Stimulated activated CD4-positive, alpha-beta T cell treated with anti-CD3 and anti-CD28 coated beads, Interleukin-1b, Interleukin-23, amount 100 ng/mL, for 24 hours (primary cell): ENCODE data around the gene SLC30A2.
"Not testable (repeated sequence)": the region's sequence is repeated elsewhere in the genome, so short reads cannot be mapped to it uniquely, and the experiment has no call there.

Experiments used
- DNase-seq, 4 experiments: peaks; one replicate each; pipeline ENCODE4 v3.0.0-alpha.2; 2020; ENCODE audit warnings: low read depth in 4 of 4, low spot score in 1 of 4

Gene SLC30A2, protein sequence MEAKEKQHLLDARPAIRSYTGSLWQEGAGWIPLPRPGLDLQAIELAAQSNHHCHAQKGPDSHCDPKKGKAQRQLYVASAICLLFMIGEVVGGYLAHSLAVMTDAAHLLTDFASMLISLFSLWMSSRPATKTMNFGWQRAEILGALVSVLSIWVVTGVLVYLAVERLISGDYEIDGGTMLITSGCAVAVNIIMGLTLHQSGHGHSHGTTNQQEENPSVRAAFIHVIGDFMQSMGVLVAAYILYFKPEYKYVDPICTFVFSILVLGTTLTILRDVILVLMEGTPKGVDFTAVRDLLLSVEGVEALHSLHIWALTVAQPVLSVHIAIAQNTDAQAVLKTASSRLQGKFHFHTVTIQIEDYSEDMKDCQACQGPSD

DNA sequence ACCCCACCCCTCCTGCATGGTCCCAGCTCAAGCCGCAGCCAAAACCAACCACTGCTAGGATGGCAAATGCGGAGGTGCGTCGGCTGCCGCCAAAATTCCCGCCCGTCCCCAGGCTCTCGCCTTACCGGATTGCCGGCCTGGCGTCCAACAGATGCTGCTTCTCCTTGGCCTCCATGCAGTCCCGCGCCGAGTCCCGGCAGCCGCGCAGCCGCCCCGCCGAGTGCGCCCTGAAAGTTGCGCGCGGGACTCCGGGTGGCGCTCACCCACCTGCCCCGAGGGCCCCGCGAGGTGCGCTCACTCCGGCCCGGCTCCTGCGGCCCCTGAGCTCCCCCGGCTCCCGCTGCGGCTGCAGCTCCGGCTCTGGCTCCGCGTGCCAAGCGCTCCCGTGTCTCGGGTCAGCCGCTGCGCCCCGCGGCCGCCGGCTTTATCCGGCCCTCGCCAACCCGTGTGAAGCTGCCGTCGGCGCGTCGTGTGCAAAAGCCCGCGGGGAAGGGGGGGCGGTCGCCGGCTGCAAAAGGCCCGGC, at the start of gene SLC30A2:
TSS of gene SLC30A2 (minus strand) at position 397 of the 524 bp plus-strand sequence. CDS start at position 175, 222 bp downstream.
- DNase-seq: no peak

DNA sequence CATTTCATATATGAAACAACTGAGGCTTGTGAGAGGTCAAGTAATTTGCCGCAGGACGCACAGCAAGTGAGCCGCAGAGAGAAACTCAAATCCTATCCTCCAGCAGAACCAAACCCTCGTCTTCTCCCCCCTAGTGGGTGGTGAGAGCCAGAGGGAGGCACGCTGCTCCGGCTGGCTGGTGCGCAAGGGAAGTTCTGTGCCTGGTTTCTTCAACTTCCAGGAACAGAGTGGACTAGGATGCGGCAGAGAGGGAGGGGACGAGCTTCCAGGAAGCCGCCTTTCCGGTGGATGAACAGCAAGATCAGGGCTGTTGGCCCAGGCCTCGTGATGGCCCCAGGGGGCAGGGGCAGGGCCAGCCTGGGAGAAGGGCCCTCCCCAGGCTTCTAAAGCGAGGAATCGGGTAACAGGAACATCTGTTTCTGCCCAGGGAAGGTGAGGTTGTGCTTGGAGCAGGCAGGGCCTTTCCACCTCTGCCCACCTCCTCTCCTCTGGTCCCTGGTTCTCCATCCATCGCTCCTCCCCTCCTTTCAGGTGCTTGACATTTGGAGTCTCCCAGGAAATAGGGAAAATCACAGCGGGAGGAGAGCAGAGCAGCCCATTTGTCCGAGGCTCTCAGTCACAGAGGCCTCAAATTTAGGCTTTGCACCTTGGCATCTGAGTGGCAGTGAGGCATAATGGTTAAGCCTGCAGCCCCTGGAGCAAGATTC, 48.9 kb upstream of the SLC30A2 start:
- DNase-seq: no peak

DNA sequence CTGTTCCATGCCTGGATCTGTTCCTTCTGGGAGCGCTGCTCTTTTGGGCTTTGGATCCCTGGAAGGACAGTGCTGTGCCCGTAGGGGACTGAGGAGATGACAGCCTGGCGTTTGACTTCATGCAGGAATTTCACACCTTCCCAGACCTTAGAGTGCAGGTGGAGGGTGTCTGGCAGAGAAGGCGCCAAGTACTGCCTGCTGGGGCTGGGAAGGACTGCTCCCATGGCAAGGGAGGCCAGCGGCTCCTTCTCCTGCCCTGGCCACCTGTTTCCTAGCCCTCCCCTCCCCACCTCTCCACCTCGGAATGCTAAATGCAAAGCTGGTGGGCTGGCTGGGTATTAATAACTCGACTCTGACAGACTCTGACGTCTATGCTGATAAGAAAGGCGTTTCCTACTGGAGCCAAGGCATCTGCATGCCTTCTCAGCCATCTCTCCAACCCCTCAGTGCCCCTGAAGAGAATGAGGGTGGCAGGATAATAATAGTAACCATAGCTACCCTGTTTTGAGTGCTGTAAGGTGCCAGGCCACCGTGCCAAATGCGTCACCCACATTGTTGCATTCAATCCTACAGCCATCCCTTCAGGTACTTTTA, 48.3 kb upstream of the SLC30A2 start:
- no peak for DNase-seq

DNA sequence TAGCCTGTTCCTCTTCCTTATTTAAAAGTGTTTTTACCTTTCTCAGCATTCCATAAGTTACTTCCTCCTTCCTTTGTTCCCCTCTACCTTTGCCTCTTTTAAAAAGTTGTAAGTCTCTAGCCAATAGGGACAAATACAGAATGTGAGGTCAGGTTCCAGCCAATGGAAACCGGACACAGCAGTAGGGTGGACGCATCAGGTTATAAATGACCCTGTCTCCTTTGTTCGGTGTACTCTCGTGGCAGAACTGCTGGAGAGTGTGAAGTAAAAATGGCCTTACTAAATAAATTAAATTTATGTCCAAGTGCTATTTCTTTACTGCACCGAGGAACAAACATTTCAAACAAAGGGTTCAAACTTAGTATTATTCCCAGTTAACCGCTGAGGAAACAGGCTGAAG, 47.7 kb upstream of the SLC30A2 start:
- not testable (repeated sequence) for DNase-seq

DNA sequence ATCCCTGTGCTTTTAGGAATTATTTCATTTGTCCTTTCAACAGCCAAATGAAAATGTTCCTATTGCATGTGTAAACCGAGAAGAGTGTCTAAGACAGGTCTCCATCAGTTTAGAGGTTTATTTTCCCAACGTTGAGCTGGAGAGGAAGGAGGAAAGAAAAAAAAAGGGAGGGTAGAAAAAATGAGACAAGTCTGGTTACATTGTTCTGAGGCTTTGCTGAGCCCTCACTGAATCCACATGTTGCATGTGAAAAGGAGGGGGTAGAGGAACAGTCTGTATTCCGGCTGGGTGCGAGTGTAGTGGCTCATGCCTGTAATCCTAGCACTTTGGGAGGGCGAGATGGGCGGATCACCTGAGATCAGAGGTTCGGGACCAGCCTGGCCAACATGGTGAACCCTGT, 46.5 kb upstream of the SLC30A2 start:
- DNase-seq: no peak

DNA sequence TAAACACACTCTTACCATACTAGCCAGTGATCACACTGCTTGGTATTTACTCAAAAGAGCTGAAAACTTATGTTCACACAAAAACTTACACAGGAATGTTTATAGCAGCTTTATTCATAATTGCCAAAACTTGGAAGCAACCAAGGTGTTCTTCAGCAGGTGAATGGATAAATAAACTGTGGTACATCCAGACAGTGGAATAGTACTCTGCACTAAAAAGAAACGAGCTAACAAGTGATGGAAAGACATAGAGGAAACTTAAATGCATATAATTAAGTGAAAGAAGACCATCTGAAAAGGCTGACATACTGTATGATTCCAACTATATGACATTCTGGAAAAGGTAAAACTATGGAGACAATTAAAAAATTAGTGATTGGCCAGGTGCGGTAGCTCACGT, 45.0 kb upstream of the SLC30A2 start:
- no peak for DNase-seq

DNA sequence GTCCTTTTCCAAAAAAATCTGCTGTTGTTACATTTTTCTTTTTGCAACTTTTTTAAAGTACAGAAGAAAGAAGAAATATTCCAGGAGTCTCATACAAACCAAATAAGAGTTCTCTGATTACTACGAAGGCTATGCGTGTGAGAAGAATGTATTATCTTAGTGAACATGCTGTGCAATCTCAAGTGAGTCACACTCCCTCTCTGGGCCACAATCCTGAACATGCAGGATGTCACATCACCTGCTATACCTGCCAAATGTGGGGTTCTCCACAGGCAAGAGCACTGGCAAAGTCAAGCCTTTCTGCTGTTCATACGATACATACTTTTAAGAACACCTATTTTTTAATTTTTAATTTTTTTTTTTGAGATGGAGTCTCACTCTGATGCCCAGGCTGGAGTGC, 43.2 kb upstream of the SLC30A2 start:
- no peak for DNase-seq

DNA sequence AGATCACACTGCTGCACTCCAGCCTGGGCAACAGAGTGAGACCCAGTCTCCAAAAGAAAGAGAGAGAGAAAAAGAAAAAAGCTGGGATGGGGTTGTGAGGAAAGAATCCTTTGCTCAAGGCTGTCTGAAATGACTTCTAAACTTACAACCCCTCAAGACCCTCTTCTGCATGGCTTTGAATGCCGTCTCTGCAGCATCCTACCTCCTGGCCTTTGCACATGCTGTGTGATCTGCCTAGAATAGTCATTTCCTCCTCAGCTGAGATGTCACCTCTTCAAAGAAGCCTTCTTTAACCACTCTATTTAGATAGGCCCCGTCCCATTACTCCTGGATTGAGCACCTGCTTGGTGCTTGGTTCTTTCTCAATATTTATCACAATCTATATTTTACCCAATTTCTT, 38.9 kb upstream of the SLC30A2 start:
- no peak for DNase-seq

DNA sequence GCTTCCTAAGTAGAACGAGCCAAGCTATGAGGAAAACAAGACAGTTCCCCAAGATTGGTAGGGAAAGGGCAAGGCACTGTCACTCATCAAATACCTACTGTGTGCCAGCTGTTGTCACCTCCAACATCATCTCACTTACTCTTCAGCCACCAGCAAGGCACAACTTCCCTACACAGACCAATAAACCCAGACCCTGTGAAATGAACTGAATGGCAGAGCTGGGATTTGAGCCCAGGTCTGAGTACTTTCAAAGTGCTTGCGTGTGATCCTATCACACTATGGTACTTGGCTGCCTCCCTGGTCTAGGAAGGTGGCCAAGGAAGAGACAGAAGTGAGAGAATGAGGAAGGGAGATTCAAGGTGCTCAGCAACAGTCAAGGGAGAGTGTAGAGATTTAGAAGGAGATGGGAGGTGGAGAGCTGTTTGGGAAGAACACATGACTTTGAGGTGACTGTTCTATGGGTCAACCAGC, 38.2 kb upstream of the SLC30A2 start:
- no peak for DNase-seq

DNA sequence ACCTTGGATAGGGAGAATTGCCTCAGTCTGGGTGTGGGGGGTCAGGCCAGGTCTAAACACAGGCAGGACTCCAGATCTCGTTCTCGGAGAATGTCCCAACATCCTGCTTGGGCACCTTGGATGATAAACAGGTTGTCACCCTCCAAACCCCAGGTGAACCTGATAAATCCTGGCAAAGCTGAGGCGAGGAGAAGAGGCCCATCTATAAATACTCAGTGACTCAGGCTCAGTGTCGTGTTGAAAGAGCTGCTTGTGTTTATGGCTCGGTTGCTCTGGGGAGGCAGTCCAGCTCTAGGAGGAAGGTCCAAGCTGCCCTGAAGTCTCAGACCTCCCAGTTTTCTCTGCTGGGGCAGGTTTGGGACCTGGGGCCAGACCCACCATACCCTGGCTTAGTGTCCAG, 37.3 kb upstream of the SLC30A2 start:
- no peak for DNase-seq

DNA sequence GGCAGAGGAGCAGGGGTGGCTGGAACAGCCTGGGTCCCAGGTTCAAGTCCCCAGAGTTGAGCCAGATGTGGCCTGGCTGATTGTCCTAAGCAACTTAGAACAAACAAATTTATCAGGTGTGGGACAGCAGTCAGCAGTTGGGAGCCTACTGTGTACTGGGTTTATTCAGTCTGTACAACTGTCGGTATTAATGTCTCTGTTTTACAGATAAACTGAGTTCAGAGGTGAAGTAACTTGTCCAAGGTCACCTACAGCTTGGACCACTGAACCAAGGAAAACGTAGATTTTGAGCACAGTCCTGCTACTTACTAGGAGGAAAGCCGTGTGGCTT, 36.1 kb upstream of the SLC30A2 start:
- no peak for DNase-seq

DNA sequence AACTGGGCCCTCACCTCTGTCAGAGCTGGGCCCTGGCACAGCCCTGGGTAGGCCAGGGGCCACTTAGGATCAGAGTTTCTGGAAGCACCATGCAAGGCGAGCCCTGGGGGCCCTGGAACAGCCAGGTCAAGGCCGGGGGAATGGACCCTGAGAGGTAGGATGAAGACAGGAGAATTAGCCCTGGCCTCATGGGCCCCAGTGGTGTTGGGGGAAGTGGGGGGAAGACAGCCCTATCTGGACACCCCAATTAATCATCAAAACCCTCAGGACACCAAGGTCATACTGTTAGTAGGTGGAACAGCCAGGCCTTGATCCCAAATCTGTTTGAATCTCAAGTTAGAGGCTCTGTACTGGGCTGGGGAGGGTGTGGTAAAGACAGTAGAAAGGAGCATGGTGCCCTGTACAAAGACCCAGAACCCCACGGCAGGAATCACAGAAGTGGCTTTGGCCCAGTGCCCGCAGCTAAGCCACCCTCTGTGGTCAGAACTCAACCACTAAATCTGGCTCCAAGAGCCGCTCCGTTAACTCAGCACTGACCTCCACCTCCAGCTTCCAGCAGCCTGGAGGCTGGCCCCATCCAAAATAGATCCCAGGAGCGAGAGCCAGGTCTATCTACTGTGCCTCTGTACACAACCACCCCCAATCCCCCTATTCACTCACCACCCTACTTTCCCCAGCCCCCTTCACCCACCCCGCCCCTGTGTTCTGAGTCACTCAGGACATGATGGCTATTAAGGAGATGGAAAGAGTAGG, 35.5 kb upstream of the SLC30A2 start:
- DNase-seq: no peak

DNA sequence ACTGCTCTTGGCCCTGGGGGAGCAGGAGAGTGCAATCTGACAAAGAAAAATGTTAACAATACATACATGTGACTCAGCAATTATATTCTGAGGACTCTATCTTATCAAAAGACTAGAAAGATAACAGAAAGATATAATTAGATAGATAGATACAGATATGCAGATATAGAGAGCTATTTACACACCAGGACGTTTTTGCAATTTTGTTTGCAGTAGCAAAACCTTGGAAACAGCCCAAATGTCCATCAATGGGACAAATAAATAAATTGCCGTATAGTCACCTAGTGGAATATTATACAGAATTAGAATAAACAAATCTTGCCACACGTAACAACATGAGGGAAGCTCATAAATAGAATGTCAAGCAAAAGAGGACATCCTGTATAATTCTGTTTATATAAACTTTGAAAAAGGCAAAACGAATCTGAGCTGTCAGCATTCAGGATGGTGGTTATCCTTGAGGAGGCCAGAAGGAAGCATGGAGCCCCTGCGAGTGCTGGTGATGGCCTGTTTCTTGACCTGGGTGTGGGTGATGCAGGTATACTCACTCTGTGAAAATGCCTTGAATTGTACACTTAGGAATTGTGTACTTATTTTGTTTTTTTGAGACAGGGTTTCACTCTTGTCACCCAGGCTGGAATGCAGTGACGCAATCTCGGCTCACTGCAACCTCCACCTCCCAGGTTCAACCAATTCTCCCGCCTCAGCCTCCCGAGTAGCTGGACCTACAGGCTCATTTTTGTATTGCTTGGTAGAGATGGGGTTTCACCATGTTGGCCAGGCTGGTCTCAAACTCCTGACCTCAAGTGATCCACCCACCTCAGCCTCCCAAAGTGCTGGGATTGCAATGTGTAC, 34.3 kb upstream of the SLC30A2 start:
- DNase-seq: no peak

DNA sequence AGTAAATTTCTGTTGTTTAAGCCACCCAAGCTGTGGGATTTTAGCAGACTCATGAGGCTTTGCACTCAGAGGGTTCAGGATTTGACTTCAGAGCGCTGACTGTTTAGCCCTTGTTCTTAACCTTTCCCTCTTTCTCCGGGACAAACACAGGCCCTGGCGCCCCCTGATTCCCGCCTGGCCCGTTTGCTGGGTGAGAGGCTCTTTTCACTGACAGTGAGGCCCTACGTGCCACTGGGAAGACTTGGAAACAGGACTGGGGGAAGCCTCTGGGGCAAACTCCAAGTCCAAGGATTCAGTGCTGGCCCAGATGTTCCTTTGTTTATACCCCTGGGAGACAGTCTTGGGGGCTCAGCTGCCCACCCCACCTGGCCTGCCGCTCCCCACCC, 33.3 kb upstream of the SLC30A2 start:
- no peak for DNase-seq

DNA sequence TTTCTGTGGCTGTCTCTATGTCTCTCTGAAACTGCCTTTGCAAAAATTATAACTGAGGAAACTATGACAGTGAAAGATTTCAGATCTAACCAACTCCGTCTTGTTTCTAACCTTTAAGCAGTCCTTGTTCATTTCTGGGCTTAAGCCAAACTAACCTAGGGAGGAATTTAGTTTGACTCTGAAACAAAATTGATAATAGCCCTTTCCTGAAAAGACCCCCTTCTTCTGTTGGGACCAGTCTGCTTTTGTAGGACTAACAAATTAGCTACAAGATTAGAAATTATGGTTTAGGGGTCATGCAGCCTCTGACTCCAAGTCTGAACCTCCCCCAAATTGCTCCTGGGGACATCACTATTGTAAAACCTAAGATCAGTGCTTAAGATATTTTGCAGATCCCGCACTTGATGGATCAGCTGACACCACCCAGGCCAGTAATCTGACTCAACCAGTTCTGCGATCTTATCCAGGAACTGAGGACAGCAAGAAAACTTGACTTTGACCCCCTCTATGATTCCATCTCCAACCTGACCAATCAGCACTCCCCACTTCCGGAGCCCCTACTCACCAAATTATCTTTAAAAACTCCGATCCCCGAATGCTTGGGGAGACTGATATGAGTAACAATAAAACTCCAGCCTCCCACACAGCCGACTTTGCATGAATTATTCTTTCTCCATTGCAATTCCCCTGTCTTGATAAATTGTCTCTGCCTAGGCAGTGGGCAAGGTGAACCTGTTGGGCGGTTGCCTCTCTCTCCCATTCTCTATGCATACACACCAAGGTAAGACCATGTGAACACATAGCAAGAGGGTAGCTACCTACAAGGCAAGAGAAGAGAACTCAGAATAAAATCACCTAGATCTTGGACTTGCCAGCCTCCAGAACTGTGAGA, 32.6 kb upstream of the SLC30A2 start:
- no peak for DNase-seq

DNA sequence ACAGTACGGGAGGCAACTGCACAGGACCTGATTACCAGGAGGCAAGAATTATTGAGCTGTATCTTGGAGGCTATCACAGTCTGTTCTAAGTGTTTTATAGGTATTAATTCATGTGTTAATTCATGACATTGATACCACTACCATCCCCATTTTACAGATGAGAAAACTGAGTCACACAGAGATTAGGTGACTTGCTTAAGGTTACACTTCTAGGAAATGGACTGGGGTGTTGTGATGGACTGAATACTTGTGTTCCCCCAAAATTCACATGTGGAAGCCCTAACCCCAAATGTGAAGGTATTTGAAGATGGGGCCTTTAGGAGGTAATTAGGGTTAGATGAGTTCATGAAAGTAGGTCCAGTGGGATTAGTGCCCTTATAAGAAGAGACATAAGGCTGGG, 31.6 kb upstream of the SLC30A2 start:
- no peak for DNase-seq

DNA sequence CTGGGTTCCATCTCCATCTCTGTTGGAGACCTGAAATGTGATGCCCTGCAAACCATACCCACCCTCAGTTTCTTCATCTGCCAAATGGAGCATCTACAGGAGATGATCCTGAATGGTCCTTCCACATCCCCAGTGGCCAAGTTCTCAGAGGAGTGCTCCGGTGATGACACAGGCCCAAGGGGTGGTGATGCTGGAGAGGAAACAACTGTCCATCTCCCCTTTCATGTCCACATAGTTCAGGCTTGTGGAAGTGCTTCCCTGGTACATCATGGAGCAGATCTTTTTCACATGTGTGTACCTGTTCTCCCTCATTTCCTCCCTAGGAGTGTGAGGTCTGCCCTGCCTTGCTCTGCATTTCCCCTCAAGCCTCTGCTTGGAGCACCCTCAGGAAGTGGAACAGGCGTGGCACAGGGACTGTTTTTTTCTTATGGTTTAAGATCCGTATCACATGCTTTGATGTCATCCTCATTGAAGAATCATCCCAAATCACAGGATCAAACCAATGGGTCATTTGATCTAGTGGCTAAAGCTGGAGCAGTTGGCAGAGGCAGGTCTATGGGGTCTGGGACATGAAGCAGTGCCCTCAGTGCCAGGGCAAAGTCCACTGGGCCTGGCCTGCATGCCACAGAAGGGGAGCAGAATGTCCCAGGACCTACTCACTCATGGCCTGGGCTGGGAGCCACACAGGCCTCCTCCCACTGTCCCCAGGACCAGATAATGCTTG, 29.7 kb upstream of the SLC30A2 start:
- DNase-seq: no peak

DNA sequence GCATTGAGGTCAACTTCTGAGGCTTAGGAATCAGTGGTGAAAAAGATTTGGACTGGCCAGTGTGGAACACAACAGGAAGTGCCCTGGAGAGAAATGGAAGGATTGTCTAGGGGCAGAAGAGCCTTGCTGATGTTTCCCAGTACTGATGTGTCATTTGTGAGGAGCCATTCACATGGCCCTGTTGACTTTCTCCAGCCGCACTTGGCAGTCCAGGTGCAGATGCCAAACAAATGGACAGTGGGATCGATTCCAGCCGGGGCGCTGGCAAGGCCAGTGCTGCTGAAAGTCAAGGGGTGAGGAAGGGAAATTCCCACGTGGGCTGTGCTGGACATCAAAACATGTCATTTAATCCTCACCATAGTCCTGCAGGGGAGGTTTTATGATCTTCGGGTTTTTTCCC, 26.4 kb upstream of the SLC30A2 start:
- DNase-seq: no peak

DNA sequence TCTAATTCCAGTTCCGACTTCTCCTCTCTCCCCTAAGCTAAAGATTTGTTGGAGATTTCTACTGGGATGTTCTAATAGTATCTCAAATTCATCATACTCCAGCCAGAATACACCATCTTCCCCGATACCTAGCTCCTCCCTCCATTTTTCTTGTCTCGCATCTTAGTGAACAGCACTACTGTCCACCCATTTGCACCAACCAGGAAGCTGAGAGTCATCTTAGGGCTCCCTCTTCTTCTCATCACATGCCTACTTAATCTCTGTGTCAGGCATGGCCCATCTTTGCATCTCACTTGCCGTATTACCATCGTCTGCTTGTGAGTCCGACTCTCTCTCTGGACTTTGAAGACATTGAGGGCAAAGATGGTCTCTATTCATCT, 25.0 kb upstream of the SLC30A2 start:
- no peak for DNase-seq
